ENCODE data around the gene ITGAX.

GRCh38 chr16:31323959-31324629, 30.9 kb upstream of the ITGAX start:
- TF ChIP-seq CTCF (IDR thresholded peaks at IDR 0.05; ENCODE audit: poor library complexity), result no peak
- TF ChIP-seq EZH2 (IDR thresholded peaks at IDR 0.05; ENCODE audit: borderline replicate concordance), result no peak
- no peak for TF ChIP-seq EZH2phosphoT487 (IDR thresholded peaks at IDR 0.05; ENCODE audit: low read depth, severe bottlenecking, unreplicated experiment)
